DOHH2 (cell line): ENCODE measurements around the gene NINJ2.

Experiments used
- H3F3A ChIP-seq: fragments of 200-600 bp; sonication (generic), shearing (Covaris generic); 2 replicates; pipeline ENCODE4 v1.6.0; 2016; ENCODE audit warnings: antibody characterized with exemption, mild to moderate bottlenecking; ENCODE audit not compliant: control insufficient read depth, insufficient read depth
- H3K27ac ChIP-seq: fragments of 200-600 bp; sonication (generic); 2 replicates; pipeline ENCODE4 v1.5.1; 2014; ENCODE audit warnings: low read depth, mild to moderate bottlenecking, low read length, moderate library complexity
- H3K27me3 ChIP-seq: fragments of 200-600 bp; sonication (generic); 2 replicates; pipeline ENCODE4 v1.6.1; 2014; ENCODE audit warnings: mild to moderate bottlenecking, low read length, mixed read lengths; ENCODE audit not compliant: control insufficient read depth
- H3K36me3 ChIP-seq: fragments of 200-600 bp; sonication (generic); 2 replicates; pipeline ENCODE4 v1.6.1; 2014; ENCODE audit warnings: mild to moderate bottlenecking, low read length, moderate library complexity, mixed read lengths; ENCODE audit not compliant: control insufficient read depth
- H3K4me1 ChIP-seq: fragments of 200-600 bp; sonication (generic); 2 replicates; pipeline ENCODE4 v1.6.1; 2014; ENCODE audit warnings: mild to moderate bottlenecking, low read length, mixed read lengths; ENCODE audit not compliant: control insufficient read depth
- H3K4me2 ChIP-seq: fragments of 200-600 bp; sonication (generic); 2 replicates; pipeline ENCODE4 v1.6.0; 2014; ENCODE audit warnings: mild to moderate bottlenecking, low read length, moderate library complexity
- H3K4me3 ChIP-seq: fragments of 200-600 bp; sonication (generic); 2 replicates; pipeline ENCODE4 v1.5.1; 2014; ENCODE audit warnings: mild to moderate bottlenecking, low read length, mixed read lengths
- H3K79me2 ChIP-seq: fragments of 200-600 bp; sonication (generic); 2 replicates; pipeline ENCODE4 v1.6.1; 2014; ENCODE audit warnings: mild to moderate bottlenecking, low read length, mixed read lengths; ENCODE audit not compliant: control insufficient read depth
- H3K9me2 ChIP-seq: fragments of 200-600 bp; sonication (generic); replicated peaks from 2 replicates; pipeline ENCODE4 v1.6.1; 2014; ENCODE audit warnings: mild to moderate bottlenecking, low read length, mixed read lengths; ENCODE audit not compliant: control insufficient read depth
- H3K9me3 ChIP-seq: fragments of 200-600 bp; sonication (generic); 2 replicates; pipeline ENCODE4 v1.6.1; 2014; ENCODE audit warnings: antibody characterized with exemption, low read length, mixed read lengths; ENCODE audit not compliant: control insufficient read depth, insufficient read depth
- H4K20me1 ChIP-seq: fragments of 200-600 bp; sonication (generic); 2 replicates; pipeline ENCODE4 v1.6.0; 2014; ENCODE audit warnings: low read depth, mild to moderate bottlenecking, antibody characterized with exemption, low read length, moderate library complexity; ENCODE audit not compliant: control insufficient read depth, insufficient read depth
- CTCF ChIP-seq: fragments of 200-600 bp; sonication (generic); IDR thresholded peaks from one replicate; pipeline ENCODE4 v1.5.1; 2014; ENCODE audit warnings: antibody characterized with exemption, mild to moderate bottlenecking, low read depth, low read length; ENCODE audit not compliant: poor library complexity, severe bottlenecking
- EZH2phosphoT487 ChIP-seq: fragments of 200-600 bp; sonication (generic); IDR thresholded peaks from 2 replicates; pipeline ENCODE4 v1.6.1; 2017; ENCODE audit warnings: borderline replicate concordance, mild to moderate bottlenecking, antibody characterized with exemption, low read length, moderate library complexity, mixed read lengths

The NINJ2 gene

GRCh38 chr12:604956-605355, 58.3 kb downstream of the NINJ2 start:
- H3K79me2 ChIP-seq: no peaks in the 10 kb centered on the region
- TF ChIP-seq CTCF (no peak), EZH2phosphoT487 (no peak)
- no peaks in the 10 kb centered on the region for H3K9me3 ChIP-seq
- no peaks in the 10 kb centered on the region for H3K36me3 ChIP-seq
- H3F3A ChIP-seq: no peaks in the 10 kb centered on the region
- no peak overlapping the region for H3K4me3 ChIP-seq
- H4K20me1 ChIP-seq: no peaks in the 10 kb centered on the region
- H3K27ac ChIP-seq: no peak overlapping the region
- peaks cover 2% of the 10 kb centered on the region for H3K4me1 ChIP-seq
- H3K4me2 ChIP-seq: no peak overlapping the region
- no peaks in the 10 kb centered on the region for H3K9me2 ChIP-seq
- H3K27me3 ChIP-seq: peaks cover 3% of the 10 kb centered on the region; the same call in 1 of the 2 replicates

GRCh38 chr12:602700-603068, 60.6 kb downstream of the NINJ2 start:
- Histone ChIP-seq H3K79me2 (no peaks in the 10 kb centered on the region), H3K27ac (no peak overlapping the region), H3K36me3 (no peaks in the 10 kb centered on the region), H3K27me3 (peaks cover 3% of the 10 kb centered on the region; the same call in 1 of the 2 replicates), H3K4me2 (no peak overlapping the region), H3K9me2 (no peaks in the 10 kb centered on the region), H3K4me3 (no peak overlapping the region), H3K9me3 (no peaks in the 10 kb centered on the region), H3K4me1 (no peaks in the 10 kb centered on the region), H3F3A (no peaks in the 10 kb centered on the region), H4K20me1 (no peaks in the 10 kb centered on the region)
- no peak for TF ChIP-seq EZH2phosphoT487
- no peak for TF ChIP-seq CTCF

- no peaks in the 10 kb centered on the region for H3K36me3 ChIP-seq
- no peak overlapping the region for H3K4me3 ChIP-seq
- H3K9me3 ChIP-seq: no peaks in the 10 kb centered on the region
- no peak overlapping the region for H3K4me2 ChIP-seq
- H3F3A ChIP-seq: no peaks in the 10 kb centered on the region
- no peaks in the 10 kb centered on the region for H3K4me1 ChIP-seq
- TF ChIP-seq EZH2phosphoT487 (no peak), CTCF (no peak)
- no peaks in the 10 kb centered on the region for H4K20me1 ChIP-seq
- H3K79me2 ChIP-seq: no peaks in the 10 kb centered on the region
- no peak overlapping the region for H3K27ac ChIP-seq
- H3K27me3 ChIP-seq: peaks cover 3% of the 10 kb centered on the region; the same call in 1 of the 2 replicates
- no peaks in the 10 kb centered on the region for H3K9me2 ChIP-seq
Observed at GRCh38 chr12:601976-602699, 61.1 kb downstream of the NINJ2 start.
